CD4-positive, alpha-beta T cell treated with Interleukin-6 at 100 ng/mL for 8 hours (primary cell): ENCODE data around the gene UBE2E2.

Source experiments
- DNase-seq: peaks from one replicate; pipeline ENCODE4 v3.0.0-alpha.2; 2020; ENCODE audit warnings: mixed read lengths, low spot score

The UBE2E2 gene

DNA sequence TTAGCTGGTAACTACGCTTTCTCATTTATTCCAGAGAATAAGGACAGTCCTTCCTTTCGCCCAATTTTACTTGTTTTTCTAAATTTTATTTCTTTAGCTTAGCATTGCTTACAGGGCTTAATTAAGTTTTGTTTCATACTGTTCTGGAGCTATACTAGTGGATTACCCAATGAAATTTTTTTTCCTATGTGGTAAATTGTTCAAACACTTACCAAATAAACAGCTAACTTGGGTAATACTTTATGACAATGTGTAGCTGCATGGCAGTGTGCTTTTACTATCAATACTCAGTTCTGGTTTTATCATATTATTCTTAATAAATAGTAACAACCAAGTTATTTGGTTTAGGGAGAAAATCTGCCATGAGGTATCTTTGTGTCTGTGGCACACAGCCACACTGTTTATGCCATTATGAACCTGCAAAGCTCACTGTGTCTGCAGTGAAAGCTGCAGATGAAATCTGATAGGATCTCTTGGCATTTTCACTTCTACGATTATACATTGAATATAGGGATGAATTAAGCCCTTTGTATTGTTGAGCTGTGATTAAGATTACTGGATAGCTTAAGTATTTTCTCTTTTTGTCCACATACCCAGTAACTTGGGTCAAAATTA lies 37.2 kb downstream of the UBE2E2 start:
- DNase-seq = no peak

DNA sequence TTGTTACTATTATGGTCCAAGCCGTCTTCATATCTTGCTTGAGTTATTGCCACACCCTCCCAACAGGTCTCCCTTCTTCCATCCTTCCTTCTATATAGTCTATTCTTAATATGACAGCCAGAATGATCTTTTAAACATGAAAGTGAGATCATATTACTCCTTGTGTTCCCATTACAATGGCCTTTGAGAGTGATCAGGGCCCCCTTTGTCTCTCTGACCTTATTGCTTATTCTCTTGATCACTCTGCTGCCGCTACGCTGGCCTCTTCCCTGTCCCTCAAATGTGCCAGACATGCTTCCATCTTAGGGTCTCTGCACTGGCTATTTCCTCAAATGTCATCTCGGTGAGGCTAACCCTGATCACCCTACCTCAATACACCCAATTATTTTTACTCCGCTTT lies 38.1 kb downstream of the UBE2E2 start:
- DNase-seq = no peak

DNA sequence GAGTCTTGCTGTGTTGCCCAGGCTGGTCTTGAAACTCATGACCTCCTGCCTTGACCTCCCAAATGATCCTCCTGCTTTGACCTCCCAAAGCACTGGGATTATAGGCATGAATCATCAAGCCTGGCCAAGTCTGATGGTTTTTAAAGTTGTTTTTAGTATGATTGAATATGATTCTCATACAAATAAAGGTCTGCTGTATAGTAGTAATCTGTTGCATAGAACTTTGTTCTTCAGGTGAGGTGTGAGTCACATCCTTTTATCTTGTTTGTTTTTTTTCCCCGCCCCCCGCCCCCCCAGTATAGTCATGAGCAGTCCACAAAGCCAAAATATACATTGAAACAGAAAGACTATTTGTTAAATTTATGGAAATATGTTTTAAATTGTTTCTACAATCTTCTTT lies 39.0 kb downstream of the UBE2E2 start:
- DNase-seq = no peak

DNA sequence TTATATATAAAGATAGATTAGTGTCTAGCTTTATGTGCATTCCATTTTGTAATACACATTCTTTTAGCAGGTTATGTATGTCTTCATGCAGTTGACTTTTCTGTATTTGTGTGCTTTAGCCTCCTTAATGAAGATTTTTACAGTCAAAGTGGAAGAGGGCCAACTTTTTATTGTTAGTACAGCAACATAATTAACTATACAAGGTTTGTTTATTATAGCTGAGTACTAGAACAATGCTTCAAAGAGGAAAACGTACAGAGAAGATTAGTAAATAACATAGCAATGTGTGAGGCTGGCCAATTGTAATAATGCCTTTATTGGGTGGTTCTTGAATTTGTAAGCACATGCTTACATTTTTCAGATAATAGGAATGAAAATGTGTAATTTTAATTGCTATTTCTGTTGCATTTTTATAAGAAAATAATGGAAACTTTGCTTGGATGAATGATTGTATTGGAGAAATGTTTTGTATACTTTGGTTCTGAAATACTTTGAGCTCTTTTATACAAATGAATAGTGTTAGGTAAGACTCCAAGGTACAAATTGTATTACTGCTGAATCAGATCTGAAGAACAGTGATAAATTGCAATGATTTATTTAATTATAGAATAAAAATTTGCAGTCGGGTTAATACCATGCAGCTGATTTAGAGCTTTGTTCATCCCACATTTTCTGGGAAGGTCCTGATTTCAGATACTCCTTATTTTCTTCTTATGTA lies 41.4 kb downstream of the UBE2E2 start:
- DNase-seq = no peak

DNA sequence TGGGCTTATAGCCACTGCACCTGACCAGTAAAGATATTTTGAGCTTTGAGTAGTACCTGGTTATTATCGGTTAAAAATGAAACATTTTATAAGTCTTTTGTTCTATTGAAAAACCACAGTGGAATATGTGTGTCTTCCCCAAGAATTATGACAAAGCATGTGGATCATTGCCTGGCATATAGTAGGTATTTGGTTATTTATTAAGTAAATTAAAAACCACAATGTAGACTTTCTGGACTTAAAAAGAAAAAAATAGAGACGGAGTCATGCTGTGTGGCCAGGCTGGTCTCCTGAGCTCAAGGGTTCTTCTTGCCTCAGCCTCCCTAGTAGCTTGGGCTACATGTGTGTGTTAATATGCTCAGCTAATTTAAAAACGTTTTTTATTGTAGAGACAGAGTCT lies 43.5 kb downstream of the UBE2E2 start:
- DNase-seq = no peak

DNA sequence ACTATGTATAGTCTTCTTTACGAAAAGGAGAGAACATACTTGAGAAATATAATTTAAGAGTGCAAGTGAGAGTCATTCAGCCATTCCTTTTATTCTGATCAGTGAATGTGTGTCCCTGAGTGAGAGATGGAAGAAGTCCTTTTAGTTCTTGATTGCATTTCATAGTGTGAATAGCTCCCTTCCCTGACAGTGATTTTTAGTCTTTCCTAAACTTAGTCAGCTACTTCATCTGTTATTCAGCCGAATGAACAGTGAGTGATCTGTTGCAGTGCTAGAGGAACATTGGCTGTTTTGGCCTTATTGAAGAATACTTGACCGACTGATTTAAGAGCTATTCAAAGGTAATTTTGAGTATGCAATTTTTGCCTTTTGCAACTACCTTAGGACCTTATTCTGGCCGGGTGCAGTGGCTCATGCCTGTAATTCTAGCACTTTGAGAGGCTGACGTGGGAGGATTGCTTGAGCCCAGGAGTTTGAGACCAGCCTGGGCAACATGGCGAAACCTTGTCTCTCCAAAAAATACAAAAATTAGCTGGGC lies 45.5 kb downstream of the UBE2E2 start:
- no peak for DNase-seq

DNA sequence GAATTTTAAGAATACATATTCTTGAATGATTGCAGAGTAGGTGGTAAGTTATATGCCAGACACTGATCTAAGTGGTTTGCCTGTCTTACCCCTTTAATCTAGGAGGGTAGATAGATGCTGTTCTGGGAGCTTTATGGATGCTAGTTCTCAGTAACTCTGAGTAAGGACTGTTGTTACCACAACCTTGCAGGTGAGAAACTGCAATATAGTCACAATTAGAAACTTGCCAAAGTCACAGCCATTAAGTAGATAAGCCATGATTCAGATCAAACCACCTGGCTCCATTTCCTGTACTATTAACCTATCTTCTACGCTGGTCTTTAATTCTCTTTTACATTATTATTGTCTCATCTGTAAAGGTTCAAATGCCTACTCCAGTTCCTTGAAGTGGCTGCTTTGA lies 46.8 kb downstream of the UBE2E2 start:
- DNase-seq = no peak

DNA sequence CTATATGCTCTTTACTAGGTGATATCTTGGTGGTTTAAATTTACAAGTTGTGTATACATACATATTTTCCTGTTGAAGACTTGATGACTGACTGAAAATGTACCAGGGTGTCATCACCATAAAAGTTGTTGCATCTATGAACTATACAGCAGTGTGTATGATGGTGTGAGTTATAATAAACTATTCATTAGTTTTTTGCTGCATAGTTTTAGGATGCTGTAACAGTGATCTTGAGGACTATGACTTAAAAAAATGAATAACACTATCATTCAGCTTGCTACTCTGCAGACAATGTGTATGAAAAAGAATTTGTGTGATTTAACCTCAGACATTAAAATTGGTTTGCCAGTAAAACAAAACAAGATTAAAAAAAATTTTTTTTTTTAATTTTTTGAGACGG lies 49.0 kb downstream of the UBE2E2 start:
- no peak for DNase-seq

DNA sequence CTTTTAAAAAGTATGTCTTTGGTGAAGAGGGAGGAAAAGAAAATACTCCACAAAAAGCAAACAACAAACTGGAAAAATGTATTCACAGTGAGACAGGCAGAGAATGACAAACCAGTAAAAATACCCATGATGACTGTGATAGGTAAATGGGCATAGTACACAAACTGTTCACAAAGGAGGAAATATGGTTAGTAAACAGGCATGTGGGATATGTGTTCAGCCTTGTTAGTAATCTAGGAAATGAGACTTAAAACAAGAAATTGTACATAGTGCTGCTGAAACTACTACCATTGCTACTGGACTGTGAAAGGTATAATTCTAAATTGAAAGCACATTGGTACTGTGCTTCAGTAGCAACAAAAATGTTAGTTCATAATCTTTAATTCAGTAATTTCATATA lies 50.1 kb downstream of the UBE2E2 start:
- no peak for DNase-seq

DNA sequence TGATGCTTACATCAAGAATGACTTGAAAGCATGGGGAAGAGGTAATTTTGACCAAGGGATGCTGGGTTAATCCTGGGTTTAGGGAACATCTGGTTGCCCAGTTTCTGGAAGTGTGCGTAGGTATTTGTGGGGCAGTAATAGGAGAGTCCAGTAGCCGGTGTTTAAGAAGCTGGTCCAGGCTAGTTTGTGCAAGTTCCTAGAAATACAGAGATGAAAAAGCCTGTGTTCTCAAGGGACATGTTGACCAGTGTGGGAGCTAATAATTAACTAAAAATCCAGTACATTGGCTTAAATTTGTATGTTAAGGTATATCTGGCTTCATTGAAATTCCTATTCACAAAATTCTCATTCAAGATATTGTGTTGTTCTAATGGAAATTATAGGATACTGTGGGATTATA lies 51.2 kb downstream of the UBE2E2 start:
- no peak for DNase-seq

DNA sequence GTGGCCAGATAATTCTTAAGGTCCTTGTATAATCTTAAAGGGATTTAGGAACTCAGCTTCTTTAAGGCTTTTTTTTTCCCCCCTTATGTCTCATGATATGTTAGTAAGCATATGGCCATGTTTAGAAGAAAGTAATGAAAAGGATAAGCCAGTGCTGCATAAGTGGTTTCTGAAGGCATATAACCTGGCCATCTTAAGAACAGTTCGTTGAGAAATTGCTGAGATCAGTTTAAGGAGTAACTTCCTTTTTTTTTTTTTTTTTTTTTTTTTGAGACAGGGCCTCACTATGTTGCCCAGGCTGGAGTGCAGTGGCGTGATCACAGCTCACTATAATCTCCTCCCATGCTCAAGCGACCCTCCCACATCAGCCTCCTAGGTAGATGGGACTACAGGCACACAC lies 51.7 kb downstream of the UBE2E2 start:
- no peak for DNase-seq

DNA sequence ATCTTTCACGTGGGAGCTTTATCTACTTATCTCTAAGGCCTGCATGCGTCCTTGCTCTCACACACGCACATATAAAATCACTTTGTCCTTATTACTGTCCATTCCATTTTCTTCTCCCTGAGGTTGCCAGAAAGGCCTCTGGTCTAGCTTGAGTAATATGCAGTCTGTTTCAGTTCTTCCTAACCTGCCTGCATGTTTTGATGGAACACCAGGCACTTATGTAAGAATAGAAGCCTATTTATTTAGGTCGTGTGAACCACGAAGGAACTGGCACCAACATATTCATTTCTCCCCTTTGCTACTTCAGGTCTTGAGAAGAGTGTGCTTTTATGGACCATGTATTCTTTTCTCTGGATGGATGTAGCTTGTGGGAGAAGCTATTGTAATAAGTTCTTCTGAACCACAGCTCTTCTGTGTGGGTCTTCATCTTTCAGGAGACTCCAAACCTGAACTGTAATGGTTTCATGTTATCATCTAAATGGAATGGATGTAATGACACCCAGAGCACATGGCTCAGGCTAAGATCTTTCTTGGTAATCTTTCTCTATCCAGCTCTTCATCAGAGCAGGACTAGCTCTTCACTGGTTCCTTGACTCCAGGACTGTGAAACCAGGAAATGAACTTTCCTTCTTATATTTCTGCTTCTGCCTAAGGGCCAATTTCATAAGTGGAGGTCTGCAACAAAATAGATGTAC lies 53.8 kb downstream of the UBE2E2 start:
- no peak for DNase-seq

DNA sequence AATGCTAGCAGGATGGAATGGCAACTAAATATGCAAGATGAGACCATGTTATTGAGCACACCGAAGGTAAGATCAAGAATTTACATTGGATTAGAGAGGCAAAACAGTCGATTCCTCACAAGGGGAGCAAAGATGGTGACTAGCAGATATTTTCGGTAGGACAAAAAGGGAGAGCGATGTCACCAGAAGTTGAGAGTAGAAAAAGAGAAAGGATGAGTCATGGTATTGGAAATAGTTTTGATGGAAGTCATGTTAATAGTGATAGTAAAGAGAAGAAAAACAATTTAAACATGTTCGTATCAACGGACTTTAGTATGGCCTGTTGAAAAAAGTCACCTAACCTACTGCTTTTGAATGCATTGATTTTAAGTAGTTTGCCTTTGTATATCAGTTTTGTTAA lies 55.0 kb downstream of the UBE2E2 start:
- no peak for DNase-seq

DNA sequence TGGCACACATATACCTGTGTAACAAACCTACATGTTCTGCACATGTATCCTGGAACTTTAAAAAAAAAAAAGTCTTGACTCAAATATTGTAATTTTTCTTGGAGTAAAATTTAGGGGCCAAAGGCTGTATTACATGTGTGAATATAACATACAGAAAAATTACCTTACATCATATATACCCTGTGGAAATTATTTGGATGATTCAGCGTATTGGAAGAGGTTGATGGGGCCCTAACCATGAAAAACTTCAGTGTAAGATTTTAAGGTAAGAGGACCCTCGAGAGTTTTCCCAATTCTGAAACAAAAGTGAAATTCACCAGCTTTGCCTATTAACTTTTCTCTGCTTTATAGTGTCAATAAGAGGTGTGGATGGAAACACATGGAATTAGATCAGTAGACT lies 56.4 kb downstream of the UBE2E2 start:
- no peak for DNase-seq

DNA sequence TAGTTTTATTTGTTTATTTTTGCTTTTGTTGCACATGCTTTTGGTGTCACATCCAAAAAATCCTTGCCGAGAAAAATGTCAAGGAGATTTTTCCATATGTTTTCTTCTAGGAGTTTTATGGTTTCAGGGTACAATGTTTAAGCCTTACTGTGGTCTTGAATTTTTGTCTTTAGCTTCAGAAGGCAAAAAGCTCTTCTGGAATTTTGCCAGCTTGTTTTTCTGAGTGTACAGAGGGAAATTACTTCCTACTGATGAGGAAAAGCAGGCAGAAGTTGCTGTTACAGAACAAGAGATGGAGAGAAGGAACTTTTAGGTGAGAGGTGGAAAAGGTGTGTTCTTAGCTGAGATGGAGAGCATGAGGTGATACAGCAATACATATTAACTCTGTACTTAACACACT lies 59.6 kb downstream of the UBE2E2 start:
- no peak for DNase-seq

DNA sequence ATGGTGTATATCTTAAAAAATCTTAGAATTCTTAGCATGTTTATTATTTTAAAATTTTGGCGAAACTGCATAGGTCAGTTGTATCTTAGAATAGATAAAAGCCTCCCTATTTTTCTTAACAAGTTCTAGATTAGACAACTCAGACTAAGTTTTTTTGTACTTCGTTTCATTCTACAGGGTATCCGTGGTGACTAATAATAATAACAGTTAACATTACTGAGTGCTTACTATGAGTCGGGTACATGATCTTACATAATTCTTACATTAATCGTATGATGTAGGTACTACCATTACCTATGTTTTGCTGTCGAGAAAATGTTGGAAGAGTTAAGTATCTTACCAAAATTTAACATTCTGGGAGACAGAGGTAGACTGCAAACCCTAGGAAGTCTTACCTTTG lies 60.7 kb downstream of the UBE2E2 start:
- DNase-seq = no peak

DNA sequence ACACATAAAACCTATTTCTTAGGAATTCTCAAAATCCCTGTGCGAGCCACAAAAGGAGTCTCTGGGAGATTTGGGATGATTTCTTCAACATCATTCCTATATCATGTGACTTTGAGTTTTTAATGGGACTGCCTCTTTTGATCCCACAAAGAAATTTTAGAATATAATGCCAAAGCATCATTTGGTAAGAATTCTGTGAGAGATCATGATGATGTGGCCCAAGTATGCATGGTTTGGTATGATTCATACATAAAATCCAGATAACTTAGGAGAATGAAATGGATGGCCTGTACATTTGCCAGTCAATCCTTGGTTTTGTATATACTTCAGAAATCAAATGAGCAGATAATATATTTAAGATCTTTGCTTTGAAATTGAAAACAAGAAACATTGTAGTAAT lies 61.3 kb downstream of the UBE2E2 start:
- DNase-seq = no peak

DNA sequence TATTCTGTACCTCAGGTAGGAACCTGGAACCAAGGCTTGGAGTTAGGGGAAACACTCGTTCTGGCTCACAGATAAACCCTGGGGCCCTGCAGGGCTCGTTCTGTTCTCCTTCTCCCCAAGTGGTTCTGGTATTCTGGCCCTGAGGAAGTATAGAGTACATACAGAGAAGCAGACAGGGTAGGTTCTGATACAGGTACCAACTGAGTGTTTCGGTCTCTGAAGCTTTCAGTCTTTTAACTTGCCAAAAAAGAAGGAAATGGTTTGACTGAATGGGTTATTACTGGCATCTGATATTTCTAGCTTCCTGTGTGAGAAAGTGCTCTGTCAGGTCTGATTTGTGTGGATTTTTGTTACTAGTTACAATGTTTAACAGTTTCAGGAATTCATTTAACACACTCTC lies 67.3 kb downstream of the UBE2E2 start:
- DNase-seq = no peak

DNA sequence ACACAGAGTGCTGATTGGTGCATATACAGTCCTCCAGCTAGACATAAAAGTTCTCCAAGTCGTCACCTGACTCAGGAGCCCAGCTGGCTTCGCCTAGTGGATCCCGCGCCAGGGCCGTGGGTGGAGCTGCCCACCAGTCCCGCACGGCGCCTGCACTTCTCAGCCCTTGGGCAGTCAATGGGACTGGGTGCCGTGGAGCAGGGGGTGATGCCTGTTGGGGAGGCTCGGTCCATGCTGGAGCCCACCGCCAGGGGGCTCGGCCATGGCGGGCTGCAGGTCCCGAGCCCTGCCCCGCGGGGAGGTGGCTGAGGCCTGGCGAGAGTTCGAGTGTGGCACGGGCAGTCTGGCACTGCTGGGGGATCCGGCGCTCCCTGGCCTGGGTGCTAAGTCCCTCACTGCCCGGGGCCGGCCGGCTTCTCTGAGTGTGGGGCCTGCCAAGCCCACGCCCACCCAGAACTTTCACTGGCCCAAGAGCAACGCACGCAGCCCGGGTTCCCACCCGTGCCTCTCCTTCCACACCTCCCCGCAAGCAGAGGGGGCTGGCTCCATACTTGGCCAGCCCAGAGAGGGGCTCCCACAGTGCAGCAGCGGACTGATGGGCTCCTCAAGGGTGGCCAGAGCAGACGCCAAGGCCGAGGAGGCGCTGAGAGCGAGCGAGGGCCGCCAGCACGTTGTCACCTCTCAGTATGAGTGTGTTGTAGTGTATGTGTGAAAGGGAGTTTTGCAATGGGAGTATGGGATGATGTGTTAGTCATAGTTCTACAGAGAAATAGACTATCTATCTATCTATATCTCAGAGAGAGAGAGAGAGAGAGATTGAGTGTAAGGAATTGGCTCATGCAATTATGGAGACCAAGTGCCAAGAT lies 69.0 kb downstream of the UBE2E2 start:
- no peak for DNase-seq

DNA sequence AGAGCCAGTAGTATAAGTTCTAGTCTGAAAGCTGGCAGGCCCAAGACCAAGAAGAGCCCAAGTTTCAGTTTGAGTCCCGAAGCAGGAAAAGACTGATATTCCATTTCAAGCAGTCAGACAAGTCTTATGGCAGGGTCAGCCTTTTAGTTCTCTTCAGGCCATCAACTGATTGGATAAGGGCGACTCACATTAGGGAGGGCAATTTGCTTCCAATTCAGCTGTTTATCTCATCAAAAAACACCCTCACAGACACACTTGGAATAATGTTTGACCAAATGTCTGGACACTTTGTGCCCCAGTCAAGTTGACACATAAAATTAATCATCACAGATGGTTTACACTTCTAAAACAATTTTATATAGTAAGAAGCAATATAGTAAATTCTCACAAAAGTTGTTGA lies 69.7 kb downstream of the UBE2E2 start:
- DNase-seq = no peak

DNA sequence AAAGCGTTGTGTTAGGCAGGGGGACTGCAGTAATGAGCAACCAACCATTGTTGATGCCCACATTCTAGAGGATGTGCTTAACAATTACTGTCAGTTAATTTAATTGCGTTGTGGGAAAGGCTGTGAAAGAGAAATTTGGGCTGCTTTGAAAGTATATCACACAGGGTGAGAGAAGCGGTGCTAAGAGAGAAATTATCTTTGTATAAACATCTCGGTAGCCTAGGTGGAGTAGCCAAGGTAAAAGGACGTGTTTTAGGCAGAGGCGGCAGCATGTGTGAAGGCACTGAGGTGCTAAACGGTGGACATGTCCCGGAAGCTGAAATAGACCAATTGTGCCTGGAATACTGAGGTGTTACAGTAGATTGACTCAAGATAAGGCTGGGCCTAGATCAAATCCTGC lies 71.9 kb downstream of the UBE2E2 start:
- DNase-seq = no peak

DNA sequence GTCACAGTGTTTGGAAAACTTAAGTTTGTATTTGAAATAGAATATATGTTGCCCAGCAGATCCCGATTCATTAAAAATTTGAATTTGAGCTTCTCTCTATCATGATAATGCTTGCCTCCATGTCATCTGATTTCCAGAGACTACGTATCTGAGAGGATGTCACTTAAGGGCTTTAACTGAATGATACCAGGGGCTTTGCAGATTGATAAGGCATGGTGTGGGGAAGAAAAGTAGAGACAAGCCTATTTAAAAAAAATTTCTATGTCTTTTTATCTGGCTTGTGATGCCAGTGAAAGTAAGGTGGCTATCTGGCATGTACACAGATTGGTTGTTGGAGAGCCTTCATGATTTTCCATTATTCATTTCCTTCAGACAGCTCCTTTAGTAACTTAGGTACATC lies 72.7 kb downstream of the UBE2E2 start:
- DNase-seq = no peak
